Cerebellar cortex (tissue), 1 donor: ENCODE data around the gene ISG20L2.
A peak's percentile ranks its signal among the peaks of the same experiment; 100 is the strongest.

ENCODE experiments used
- DNase-seq: peaks from one replicate; pipeline ENCODE4 v3.0.0-alpha.2; 2015; ENCODE audit warnings: low spot score

Gene ISG20L2

DNA sequence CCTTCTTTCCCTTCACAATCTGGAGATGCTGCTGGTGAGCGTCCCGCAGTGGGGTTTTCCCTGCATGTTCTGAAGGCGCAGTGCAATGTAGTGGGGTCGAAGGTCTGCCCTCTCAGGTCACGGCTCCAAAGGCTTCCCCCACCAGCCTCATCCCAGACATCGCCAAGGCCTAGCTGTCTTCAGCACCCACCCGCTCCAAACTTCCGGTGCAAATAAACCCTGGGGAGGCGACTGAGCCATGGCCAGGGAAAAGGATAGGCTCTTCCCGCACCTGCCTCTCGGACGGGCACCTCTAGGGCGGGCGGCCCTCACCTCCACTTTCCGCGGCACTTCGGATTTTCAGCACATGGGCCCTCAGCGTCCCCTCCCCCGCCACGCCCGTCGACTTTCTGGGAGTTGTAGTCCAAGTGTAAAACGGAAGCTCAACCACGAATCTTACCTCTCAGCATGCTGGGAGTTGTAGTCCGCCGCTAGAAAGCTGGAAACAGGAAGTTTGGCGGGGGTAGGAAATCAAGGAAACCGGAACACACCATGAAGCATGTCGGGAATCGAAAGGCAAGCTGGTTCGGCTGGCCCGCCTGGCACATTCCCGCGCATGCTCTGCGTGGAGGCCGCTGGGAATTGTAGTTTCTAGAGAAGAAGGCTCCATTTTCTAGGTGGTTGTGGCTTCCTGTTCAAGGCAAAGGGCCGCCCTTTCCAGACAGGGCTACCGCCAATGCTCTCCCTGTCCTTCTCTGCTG is 12.3 kb upstream of the ISG20L2 start, which contains the start of gene MRPL24:
Gene MRPL24 (minus strand): TSS at position 348 of the 740 bp plus-strand sequence. CDS start 2,384 bp downstream, outside the sequence.
- peak; percentile 100 for DNase-seq

DNA sequence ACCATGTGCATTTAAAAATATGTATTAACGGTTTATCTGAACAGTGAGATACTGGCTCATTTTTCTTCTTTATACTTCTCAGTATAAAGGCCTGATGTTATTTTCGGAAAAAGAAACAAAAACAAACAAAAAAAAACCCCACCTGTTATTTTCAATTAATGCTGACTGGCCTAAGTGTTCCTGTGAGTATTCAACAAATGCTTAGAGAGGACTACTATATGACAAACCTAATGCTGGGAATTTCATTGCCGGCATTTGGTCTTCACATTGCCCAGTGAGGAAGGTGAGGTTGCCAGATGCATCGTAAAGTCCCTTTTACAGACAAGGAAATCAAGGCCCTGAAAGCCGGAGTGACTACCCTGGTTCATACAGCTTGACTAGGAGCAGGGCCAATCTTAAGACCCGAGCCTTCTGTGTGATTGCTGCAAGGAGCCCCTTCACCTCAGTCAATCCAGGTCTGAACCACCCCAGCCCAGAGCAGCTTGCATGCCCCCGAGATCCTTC is 11.7 kb upstream of the ISG20L2 start:
- no peak for DNase-seq

DNA sequence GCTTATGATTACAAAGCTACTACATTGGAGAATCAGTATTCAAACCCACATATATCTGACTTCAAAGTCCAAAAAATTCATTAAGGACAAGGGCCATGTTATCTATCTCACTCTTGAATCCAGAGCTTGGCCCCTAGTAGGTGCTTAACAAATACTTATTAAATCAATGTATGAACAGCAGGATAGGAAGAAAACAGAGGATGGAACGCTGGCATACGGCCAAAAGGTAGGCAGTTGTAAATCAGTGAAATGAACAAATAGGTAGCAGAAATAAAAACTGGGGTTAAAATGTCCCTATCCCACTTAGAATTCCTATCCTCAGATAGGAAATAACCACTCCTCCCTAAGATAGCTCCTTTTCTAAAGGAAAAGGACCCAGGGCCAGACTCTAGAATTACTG is 10.3 kb upstream of the ISG20L2 start:
- DNase-seq: no peak

DNA sequence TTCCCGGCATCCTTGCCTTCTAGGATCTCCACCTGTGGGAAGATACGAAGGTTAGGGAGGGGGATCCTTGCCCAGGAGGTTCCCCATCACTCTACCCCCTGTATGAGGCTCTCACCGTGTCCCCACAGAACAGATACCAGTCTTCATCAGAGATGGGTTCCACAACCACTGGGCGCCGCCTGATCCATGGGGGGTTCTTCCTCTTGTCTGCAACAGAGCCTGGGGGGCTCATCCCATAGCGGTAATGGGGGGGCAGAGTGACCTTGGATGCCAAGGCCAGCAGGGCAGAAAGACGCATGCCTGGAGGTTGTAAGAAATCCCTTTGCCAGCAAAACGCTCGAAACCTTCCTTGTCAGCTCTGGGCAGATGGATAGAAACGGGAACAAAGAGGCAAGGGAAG is 9.8 kb upstream of the ISG20L2 start:
- DNase-seq: no peak

DNA sequence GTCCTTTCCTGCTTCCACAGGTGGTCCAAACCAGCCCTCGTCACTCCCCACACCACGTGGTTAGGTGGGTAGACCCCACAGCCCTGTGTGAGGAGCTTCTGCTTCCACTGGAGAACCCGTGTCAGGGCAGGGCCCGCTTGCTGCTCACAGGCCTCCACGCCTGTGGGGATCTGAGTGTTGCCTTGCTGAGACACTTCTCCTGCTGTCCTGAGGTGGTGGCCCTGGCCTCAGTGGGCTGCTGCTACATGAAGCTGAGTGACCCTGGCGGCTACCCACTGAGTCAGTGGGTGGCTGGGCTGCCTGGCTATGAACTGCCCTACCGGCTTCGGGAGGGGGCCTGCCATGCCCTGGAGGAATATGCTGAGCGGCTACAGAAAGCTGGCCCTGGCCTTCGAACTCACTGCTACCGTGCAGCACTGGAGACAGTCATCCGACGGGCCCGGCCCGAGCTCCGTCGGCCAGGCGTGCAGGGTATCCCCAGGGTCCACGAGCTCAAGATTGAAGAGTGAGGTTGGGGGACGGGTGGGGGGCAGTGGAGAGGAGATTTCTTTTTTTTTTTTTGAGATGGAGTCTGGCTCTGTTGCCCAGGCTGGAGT is 5.5 kb upstream of the ISG20L2 start:
- no peak for DNase-seq

DNA sequence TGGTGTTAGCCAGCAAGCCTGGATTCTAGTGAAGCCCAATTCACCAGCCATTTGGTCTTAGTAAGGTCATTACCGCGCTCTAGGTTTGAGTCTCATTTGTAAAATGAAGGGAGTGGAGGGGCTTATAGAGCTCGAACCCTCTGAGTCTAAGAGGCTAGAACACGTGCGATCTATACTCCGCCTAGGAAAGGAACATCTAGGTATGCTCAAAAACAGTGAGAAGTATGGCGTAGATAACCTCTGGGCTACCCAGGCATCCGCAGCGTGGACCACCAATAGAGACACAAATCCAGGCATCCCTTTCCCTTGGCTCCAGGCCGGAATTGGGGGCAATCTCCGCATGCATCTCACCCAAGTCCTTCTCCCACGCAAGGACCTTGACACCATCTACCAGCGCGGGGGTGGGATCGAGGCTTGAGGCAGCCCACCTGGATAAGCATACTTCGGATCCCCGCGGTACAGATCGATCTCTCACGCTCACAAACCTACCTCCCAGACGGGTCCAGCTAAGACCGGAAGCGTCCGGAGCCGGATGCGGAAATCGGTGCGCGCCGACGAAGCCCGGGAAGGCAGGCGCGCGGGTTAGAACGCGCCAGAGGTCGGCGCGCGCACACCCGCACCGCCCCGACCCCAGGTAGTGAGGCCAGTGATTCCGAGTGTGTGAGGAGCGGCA is 504 bp downstream of the ISG20L2 start, which contains the start of gene METTL25B:
Gene METTL25B (plus strand): TSS at position 544 of the 673 bp plus-strand sequence. CDS start 636 bp downstream, outside the sequence.
- DNase-seq: peak; percentile 85

DNA sequence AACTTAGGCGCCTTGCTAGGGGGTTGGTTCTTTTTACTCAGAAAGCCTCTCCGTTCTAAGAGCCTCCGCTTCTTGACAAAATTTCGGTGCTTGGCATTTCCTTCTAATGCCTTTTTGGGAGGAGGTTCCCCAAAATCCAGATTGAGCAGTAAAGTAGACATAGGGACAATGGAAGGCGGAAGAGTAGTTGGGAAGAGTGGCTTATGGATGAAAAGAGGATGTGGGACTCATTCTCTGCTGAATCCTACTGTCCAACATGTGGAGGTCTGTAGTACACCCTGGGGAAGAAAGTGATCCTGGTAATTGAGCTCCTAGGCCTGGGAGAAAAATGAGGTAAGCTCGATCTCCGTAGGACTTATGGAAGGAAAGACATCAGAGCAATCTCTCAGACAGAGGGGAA is 1.1 kb downstream of the ISG20L2 start:
- DNase-seq: no peak

DNA sequence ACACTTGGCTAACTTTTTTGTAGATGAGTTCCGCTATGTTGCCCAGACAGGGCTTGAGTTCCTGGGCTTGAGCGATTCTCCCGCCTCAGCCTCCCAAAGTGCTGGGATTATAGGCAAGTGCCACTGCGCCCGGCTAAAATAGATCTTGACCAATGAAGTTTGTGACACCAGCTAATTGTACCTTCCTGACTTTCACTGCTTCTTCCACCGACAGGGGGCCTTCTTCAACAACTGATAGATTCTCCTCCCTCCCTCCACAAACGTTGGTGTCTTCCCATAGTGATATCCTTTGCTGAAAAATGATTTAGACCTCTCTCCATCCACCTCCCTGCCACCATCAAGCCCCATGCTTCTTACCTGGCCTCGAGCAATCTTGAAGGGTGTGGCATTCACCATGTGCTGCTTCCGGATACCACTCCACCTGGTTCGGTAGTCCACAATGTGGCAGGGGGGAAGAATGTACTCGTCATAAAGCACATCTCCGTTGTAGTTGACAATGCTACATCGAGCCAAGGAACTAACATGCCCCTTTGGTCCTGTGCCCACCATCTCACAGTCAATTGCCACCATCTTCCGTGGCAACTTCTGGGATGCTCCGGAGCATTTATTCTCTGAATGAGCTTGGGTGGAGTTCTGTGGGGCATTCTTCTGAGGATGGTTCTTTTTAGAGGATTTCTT is 1.9 kb downstream of the ISG20L2 start:
- peak; percentile 78 for DNase-seq

DNA sequence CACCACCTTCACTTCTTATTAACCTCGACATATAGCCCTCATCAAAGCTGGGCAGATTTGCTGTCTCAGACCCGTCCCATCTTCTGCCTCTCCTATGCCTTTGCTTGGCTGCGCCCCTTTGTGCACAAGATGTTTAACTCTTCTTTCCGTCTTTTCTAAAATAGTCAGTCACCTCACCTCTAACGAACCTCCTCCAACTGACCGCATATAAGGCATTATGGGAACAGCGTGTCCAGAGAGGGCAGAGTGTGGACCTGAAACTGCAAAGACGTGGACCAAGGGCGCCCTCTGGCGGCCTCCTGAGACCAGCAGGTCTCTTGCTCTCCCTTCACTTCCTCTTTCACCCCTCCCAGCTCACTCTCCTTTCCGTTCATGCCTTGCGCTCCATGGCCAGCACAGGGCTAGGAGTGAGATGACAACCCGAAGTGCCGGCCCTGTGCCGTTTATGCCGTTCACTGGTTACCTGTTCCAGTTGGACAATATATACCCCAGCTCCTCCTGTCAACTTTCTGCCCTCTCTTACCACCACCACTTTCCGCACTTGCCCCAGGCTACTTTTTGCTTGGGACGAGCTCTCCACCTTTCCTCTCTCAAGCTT is 2.8 kb downstream of the ISG20L2 start:
- peak; percentile 97 for DNase-seq

DNA sequence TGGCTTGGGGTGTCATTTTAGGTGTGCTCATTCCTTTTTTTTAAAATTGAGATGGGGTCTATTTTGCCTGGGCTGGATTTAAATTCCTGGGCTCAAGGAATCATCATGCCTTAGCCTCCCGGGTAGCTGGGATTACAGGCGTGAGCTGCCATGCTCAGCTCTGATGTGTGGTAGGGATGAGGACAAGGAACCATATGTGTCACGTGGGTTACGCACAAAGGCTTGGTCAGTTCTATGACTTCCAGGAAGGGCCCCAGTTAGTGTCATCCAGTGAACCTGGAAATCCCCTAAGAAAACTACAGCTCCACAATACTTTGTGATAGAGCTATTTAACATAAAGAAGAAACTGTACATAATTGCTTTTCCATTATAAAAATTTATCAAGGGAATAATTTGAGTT is 7.0 kb downstream of the ISG20L2 start:
- no peak for DNase-seq

DNA sequence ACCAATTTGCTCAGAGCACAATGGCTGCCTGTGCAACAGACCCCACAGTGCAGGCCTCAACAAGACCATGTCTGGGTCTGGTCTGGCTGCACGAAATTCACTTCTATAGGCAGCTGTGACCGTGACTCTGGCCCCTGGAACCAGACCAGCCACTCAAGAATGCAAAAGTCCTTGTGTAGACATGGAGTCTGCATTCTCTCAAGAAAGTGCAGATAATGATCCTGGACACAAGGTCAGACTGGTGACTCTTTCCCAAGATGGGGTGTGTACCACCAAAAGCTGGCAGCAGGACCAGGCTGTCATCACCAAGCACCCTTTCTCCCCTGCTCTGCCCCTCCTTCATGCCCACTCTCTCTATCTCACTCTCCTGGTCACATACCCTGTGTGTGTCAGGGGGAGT is 7.4 kb downstream of the ISG20L2 start:
- no peak for DNase-seq

DNA sequence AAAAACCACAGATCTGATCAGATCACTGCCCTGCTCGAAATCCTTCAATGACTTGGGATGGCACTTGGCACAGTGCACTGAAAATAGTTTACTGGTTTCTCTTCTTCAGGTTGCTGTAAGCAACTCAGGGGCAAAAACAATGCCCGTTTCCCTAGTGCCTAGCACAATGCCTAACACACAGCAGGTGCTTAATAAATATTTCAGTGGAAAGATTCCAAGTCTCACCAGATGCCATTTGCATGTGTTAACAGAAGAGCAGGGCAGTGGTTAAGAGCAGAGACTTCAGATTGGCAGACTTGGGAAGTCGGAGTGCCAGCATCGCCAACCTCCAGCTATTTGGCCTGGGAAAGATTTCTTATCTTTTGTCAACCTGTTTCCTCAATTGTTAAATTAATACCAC is 11.2 kb downstream of the ISG20L2 start:
- DNase-seq: no peak

DNA sequence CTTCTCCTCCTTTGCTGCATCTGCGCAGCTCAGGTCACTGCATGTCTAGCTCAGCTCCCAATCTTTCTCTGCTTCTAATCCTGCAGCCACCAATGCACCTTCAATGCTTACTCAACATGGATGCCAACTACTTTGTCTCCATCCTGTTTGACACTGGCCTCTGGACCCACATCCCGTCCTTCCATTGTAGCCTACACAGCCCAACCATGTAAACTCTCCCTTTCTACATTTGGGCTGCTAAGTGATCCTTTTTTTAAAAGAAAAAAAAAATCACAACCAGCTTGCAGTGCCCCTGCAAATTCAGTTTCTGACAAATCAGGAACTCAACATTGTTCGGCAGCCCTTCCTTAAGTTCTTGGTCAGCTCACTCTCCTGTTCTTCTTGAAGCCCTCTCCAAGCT is 13.7 kb downstream of the ISG20L2 start:
- no peak for DNase-seq

DNA sequence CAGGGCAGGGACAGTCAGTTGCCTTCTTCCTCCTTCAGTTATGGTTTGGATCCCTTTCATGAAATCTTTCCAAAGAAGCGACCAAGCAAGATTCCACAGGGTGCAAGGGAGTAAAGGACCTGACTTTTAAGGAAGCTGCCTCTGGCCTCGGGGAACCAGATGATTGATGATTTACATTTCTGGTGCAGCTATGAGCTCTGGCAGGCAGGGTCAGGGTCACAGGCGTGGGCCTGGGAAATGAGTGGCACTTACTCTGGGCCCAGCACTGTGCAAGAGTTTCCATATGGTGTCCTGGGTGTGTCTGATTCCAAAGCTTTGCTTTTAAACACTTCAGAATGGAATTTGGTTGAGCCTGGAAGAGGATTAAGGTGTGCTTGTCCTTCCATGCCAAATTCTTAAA is 15.9 kb downstream of the ISG20L2 start:
- DNase-seq: no peak

DNA sequence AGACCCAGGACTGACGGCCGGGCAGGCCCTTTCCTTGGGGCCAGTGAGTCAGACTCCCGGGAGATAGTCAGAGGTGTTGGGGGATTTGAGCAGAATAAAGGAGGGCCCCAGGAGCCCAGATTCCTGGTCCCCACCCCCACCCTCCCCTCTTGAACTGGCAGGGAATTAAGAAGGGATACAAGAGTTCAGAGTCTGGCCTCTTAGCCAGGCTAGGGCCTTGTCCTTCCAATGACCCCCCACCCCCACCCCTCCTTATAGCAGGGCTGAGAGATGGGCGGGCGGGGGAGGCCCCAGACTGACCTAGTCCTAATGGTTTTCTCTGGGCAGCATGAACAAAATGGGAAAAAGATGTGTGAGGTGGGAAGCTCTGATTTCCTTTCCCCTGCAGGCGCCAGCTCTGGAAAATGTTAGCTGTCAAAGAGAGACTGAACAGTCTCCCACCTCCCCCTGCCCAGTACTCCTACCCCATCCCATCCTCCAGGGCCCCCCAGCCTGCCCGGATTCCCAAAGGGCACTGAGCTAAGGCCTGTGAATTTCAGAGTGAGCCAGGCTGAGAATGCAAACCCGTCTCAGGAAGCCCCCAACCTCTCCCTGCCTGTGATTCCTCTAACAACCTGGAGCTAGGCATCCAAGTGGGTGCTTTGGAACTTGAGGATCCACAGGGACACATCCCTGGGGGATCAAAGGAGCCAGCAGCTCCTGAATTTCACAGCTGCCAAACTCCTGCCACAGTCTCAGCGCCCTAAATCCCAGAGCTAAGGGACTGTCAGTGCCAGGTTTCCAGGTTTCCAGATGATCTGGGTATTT is 17.4 kb downstream of the ISG20L2 start:
- DNase-seq: peak; percentile 58

DNA sequence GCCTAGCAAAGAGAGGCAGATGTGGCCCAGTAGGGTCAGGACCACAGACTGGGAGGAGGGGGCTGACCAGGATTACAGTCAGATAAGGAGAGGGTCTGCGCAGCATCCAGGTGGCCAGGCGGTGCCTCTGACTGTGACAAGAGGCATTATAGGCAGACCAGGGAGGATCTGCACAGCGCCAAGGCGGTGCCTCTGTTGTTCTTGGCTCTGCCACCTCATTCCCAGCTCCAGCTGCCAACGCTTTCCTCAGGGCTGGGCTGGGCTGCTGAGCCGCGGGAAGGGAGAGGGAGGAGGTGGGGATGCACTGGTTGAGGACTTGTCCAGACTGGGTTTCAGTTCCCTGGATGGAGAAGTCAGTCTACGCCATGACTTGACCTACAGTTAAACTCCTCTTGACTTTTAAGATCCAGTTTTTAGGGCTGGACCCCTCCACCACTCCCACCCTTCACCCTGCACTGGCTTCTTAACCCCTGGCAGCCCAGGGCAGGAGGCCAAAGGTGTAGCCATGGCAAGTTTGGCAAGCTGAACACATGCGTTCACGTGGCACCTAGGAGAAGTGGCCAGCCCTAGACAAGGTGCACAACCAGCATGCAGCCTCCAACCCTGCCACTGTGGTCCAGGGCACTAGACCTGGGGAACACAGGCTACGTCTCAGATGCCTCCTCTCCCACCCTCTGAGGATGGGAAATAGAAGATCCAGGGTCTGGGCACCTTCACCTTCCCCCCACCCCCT is 18.6 kb downstream of the ISG20L2 start:
- DNase-seq: no peak

DNA sequence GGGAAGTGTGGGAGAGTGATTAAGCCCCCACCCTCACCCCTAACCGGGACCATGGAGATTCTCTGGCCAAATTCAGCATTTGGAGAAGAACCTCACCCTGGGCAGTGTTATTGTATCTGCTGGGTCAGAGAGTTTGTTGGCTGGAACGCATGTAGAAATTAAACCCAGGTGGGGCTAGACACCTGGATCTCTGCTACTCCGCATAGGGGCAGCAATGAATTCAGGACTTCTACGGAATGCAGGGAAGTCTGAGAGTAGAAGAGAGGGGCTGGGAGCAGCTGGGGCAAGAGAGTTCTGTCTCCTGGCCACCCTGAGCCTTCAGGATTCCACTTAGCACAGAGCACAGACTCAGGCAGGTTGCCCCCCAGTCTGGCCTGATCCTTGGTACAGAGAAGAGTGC is 19.5 kb downstream of the ISG20L2 start:
- DNase-seq: no peak

DNA sequence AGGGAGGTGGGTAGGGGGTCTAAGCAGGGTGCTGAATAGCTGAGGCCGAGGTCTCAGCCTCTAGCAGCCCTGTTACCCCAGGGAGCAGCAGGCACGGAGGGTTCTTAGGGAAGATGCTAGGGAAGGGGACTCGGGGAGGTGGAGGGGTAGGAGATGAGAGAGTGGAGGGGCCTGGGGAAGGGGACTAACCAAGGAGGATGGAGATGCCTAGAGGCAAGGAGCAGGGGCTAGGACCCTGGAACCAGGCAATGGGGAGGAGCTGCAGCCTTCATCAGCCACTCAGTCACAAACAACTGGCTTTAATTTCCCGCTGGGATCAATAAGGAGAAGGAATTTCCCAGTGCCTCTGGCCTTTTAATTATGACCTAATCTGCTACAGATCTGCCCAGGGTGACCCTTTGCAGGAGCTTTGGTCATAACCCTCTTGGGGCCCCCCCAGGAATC is 20.3 kb downstream of the ISG20L2 start:
- peak; percentile 91 for DNase-seq

DNA sequence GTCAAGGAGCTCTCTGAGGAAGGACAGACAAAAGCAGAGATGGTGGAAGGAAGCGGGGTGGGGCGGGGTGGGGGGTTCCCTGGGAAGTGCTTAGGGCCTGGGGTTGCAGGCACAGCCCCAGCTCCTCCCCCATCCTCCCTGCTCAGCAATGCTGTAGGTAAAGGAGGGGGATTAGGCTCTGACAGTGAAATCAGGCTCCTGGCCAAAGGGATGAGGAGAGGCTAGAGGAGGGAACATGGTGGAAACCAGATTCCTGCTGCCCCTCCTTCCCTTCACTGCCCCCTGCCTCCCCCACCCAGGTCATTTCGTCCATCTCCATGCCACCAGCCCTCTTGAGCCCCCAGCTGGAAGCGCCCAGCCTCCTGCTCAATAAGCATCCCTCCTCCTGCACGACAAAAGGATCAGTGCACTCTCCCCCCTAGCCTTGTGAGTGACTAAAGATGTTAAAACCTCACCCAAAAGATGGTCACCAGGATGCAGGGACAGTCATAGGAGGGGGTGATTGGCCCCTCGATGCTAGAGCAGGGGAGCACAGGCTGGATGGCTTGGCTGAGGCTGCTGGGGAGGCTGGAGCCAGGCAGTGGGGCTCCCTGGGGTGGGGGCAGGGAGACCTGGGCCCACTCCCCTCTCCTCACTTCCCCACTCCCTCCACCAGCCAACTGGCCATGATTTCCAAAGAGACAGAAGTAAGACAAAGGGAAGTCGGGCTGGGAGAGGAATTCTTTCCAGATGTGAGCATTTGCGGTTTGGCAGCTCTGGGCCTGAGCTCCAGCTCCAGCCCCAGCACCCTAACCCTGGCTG is 20.9 kb downstream of the ISG20L2 start:
- DNase-seq: peak; percentile 85
